PC-3 (cell line): ENCODE results near the gene YAP1. TPM values are rescaled to one million over a fixed set of nuclear protein-coding genes. Genes with fewer than 3 reads are reported as not detected.

Experiments used
- ATAC-seq: fragments of 200-7000 bp; cut with Tn5 transposase; 2 replicates; pipeline ENCODE4 v1.9.1; 2020; ENCODE audit warnings: mild to moderate bottlenecking, moderate library complexity
- BruUV-seq: library from RNA; stranded (reverse); fragments of 400-500 nt; replicated peaks from 2 replicates; lab custom pipeline; 2021; lab: Mats Ljungman, UMichigan
- CTCF ChIA-PET: fragments of 300-600 bp; sonication (Branson Sonifier 250); formaldehyde crosslinking; loops from one replicate; lab custom pipeline; 2022; ENCODE audit warnings: antibody characterized with exemption; lab: Charles Lee
- POLR2A ChIA-PET: fragments of 300-600 bp; sonication (Branson Sonifier 250); formaldehyde crosslinking; loops from one replicate; lab custom pipeline; 2022; ENCODE audit warnings: antibody characterized with exemption; ENCODE audit not compliant: unreplicated experiment; lab: Charles Lee
- DNase-seq: peaks from one replicate; pipeline ENCODE4 v3.0.0-alpha.2; 2015
- H2AFZ ChIP-seq: fragments of 300-600 bp; sonication (generic); 2 replicates; pipeline ENCODE4 v1.6.0; 2016; ENCODE audit warnings: antibody characterized with exemption, low read length
- H3F3A ChIP-seq: fragments of 300-600 bp; sonication (generic); one replicate; pipeline ENCODE4 v1.6.0; 2017; ENCODE audit warnings: antibody characterized with exemption, low read length, control low read depth, mild to moderate bottlenecking; ENCODE audit not compliant: unreplicated experiment
- H3K27ac ChIP-seq: fragments of 300-600 bp; sonication (generic); 2 replicates; pipeline ENCODE4 v1.5.1; 2016; ENCODE audit warnings: mild to moderate bottlenecking, low read length
- H3K27me3 ChIP-seq: fragments of 300-600 bp; sonication (generic); 2 replicates; pipeline ENCODE4 v1.6.1; 2016; ENCODE audit warnings: low read length, mixed read lengths
- H3K36me3 ChIP-seq: fragments of 300-600 bp; sonication (generic); 2 replicates; pipeline ENCODE4 v1.6.1; 2016; ENCODE audit warnings: low read depth, mixed run types, low read length, mixed read lengths
- H3K4me1 ChIP-seq: fragments of 300-600 bp; sonication (generic); 2 replicates; pipeline ENCODE4 v1.5.1; 2016; ENCODE audit warnings: low read length; ENCODE audit not compliant: insufficient read depth
- H3K4me2 ChIP-seq: fragments of 300-600 bp; sonication (generic); 2 replicates; pipeline ENCODE4 v1.6.0; 2016; ENCODE audit warnings: low read length
- H3K4me3 ChIP-seq: fragments of 300-600 bp; sonication (generic); 2 replicates; pipeline ENCODE4 v1.5.1; 2016; ENCODE audit warnings: mild to moderate bottlenecking, low read length, mixed read lengths
- H3K79me2 ChIP-seq: fragments of 300-600 bp; sonication (generic); 2 replicates; pipeline ENCODE4 v1.6.1; 2017; ENCODE audit warnings: low read length, mixed read lengths
- H3K9ac ChIP-seq: fragments of 300-600 bp; sonication (generic); 2 replicates; pipeline ENCODE4 v1.6.0; 2016; ENCODE audit warnings: mild to moderate bottlenecking, low read length
- H3K9me2 ChIP-seq: fragments of 300-600 bp; sonication (generic); replicated peaks from 2 replicates; pipeline ENCODE4 v1.6.1; 2016; ENCODE audit warnings: mixed run types, low read length, mixed read lengths
- H3K9me3 ChIP-seq: fragments of 300-600 bp; sonication (generic); 2 replicates; pipeline ENCODE4 v1.6.1; 2016; ENCODE audit warnings: low read length, mixed read lengths
- H4K20me1 ChIP-seq: fragments of 300-600 bp; sonication (generic); 2 replicates; pipeline ENCODE4 v1.6.1; 2016; ENCODE audit warnings: low read length, mixed read lengths
- EZH2 ChIP-seq: fragments of 300-600 bp; sonication (generic); IDR thresholded peaks from one replicate; pipeline ENCODE4 v1.6.1; 2017; ENCODE audit warnings: antibody characterized with exemption, mild to moderate bottlenecking, low read length; ENCODE audit not compliant: unreplicated experiment
- EZH2phosphoT487 ChIP-seq: fragments of 300-600 bp; sonication (generic); IDR thresholded peaks from 2 replicates; pipeline ENCODE4 v1.6.1; 2018; ENCODE audit warnings: mild to moderate bottlenecking, antibody characterized with exemption, low read length, borderline replicate concordance
- intact Hi-C: fragments of 100-400 bp; cut with micrococcal nuclease; formaldehyde crosslinking; loops from 2 replicates; pipeline ENCODE4 v1.9.0; 2023
- total RNA-seq: library from RNA; depleted of rRNA; stranded (reverse); fragments of >200 nt; gene quantifications from 2 replicates; pipeline ENCODE4 v1.2.3, GENCODE V29; 2014
- TF ChIP-seq, protein P1 (sequence below): fragments of 300-600 bp; sonication (generic); conservative IDR thresholded peaks from 2 replicates; pipeline ENCODE4 v1.5.1; 2017; ENCODE audit warnings: antibody characterized with exemption, low read depth, mild to moderate bottlenecking, low read length

The YAP1 gene
- total RNA-seq, 1 experiment from 2014 or later: 104 TPM

DNA sequence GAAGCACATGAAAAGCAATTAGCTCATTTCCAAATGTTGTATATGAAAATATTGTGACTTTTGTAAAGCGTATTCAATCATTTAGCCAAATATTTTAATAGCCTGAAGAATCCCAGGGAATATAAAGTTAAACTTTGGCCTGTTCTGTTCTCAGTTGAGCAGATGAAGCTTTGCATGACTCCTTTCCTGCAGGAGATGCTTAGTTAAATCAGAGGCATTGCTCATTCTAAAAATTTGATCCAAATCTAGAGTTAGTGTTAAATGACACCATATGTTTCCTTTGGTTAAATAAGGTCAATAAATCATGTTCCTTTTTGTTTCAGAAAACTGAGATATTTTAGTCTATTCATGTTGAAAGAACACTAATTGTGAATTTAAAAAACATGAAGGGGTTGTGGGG lies 155.9 kb downstream of the YAP1 start:
- intact Hi-C loops: loop anchor here (5.0 kb wide), 2 partner anchors 134 to 404 kb away; no protein-coding TSS in a partner anchor
- POLR2A ChIA-PET: interaction anchor here (0.5 to 0.6 kb wide), 3 partner anchors 13 to 406 kb away, joined by 3 to 7 read pairs (median 4); no protein-coding TSS in a partner anchor

DNA sequence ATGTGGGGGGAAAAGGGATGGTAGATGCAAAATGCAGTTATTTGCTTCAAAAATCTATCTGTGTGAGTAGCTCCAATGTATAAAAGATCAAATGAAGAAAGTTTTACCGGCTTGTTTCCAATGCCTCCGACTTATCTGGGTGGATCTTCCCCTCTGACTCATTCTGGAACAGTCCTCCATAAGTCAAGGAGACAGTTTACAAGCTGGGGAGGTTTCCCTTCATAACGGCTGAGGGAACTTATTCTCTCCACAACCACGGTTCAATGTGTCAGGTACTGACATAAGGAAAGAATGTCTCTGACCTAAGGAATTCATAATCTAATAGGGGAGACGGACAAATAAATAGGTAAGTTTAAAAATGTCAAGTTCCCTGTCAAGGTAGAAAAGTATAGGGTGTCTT lies 157.4 kb downstream of the YAP1 start:
- no peaks in the 10 kb centered on the region for H3F3A ChIP-seq
- H2AFZ ChIP-seq: peak overlapping the region; percentile 93
- H3K9me3 ChIP-seq: no peaks in the 10 kb centered on the region
- H4K20me1 ChIP-seq: no peaks in the 10 kb centered on the region
- BruUV-seq: no TSS peak
- peak; percentile 81 for DNase-seq
- peak overlapping the region; percentile 65 for H3K27ac ChIP-seq
- peak overlapping the region; percentile 44 for H3K9ac ChIP-seq
- no peaks in the 10 kb centered on the region for H3K9me2 ChIP-seq
- no peaks in the 10 kb centered on the region for H3K27me3 ChIP-seq
- TF ChIP-seq, protein P1, sequence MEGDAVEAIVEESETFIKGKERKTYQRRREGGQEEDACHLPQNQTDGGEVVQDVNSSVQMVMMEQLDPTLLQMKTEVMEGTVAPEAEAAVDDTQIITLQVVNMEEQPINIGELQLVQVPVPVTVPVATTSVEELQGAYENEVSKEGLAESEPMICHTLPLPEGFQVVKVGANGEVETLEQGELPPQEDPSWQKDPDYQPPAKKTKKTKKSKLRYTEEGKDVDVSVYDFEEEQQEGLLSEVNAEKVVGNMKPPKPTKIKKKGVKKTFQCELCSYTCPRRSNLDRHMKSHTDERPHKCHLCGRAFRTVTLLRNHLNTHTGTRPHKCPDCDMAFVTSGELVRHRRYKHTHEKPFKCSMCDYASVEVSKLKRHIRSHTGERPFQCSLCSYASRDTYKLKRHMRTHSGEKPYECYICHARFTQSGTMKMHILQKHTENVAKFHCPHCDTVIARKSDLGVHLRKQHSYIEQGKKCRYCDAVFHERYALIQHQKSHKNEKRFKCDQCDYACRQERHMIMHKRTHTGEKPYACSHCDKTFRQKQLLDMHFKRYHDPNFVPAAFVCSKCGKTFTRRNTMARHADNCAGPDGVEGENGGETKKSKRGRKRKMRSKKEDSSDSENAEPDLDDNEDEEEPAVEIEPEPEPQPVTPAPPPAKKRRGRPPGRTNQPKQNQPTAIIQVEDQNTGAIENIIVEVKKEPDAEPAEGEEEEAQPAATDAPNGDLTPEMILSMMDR: no peak
- no peak for TF ChIP-seq EZH2
- no peak for TF ChIP-seq EZH2phosphoT487
- ChIA-PET POLR2A (no interaction called here), CTCF (interaction anchor here (0.9 kb wide), 1 partner anchor 407 kb away, joined by 3 read pairs; no protein-coding TSS in a partner anchor)
- H3K79me2 ChIP-seq: no peaks in the 10 kb centered on the region
- peak overlapping the region; percentile 85 for H3K4me3 ChIP-seq
- ATAC-seq: peak; percentile 41
- intact Hi-C loops: loop anchor here (1.0 to 5.0 kb wide), 7 partner anchors 41 to 405 kb away; partner anchors contain the start of gene CEP126
- H3K36me3 ChIP-seq: no peaks in the 10 kb centered on the region
- peaks cover 33% of the 10 kb centered on the region for H3K4me1 ChIP-seq
- H3K4me2 ChIP-seq: peak overlapping the region; percentile 92

More for the DNA sequence above, 155.9 kb downstream of the YAP1 start:
- Histone ChIP-seq H3K4me2 (no peak overlapping the region), H3F3A (no peaks in the 10 kb centered on the region), H2AFZ (no peak overlapping the region), H3K4me3 (no peak overlapping the region), H3K9me3 (no peaks in the 10 kb centered on the region), H3K27ac (no peak overlapping the region), H3K9me2 (no peaks in the 10 kb centered on the region), H3K36me3 (no peaks in the 10 kb centered on the region), H4K20me1 (no peaks in the 10 kb centered on the region), H3K4me1 (peaks cover 33% of the 10 kb centered on the region), H3K9ac (no peak overlapping the region), H3K27me3 (no peaks in the 10 kb centered on the region), H3K79me2 (no peaks in the 10 kb centered on the region)
- no peak for TF ChIP-seq EZH2phosphoT487
- TF ChIP-seq, protein P1: no peak
- no peak for TF ChIP-seq EZH2
- CTCF ChIA-PET: no interaction called here
- ATAC-seq (no peak), DNase-seq (no peak)
- no TSS peak for BruUV-seq
